Measurements from ENCODE around the gene MFAP3. TPM values are rescaled to one million over a fixed set of nuclear protein-coding genes. Genes with fewer than 3 reads are reported as not detected.
"Not testable (repeated sequence)": the region's sequence is repeated elsewhere in the genome, so short reads cannot be mapped to it uniquely, and the experiment has no call there.

Gene MFAP3
- total and polyA plus RNA-seq, 2 experiments from 2014 or later: 20.5 to 88.8 TPM

DNA sequence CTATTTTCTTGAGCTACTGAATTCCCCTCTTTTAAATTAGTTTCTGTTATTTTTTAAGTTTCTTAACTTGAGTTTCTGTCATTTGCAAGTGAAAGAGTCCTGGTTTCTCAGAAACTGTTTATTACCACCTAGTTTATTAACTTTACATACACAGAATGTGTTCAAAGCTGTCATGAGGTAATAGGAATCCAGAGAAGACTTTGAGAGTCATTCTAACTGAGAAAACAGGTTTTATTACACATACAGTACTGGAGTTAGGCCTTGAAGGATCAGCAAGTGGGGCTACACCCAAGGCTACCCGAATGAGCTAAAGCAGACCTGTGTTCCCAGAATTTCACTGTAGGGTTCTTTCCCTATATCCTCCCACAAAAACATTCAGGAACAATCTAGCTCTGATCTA lies 33.1 kb upstream of the MFAP3 start:
- no peak for DNase-seq
- H3F3A ChIP-seq (ENCODE audit: insufficient read depth): 0 out of 2 replicates have a peak, but pooled peaks cover 4% of the 10 kb centered on the region
- H3K27me3 ChIP-seq (replicated peaks; ENCODE audit: insufficient read depth): no peaks in the 10 kb centered on the region
- 93 to 96% methylated on average over 1 of the region's 1 CpG for WGBS, 2 experiments (ENCODE audit: low coverage in 1 of 2, low lambda C conversion rate in 2 of 2, missing lambda C conversion rate in 2 of 2)
- H3K9me3 ChIP-seq (ENCODE audit: low read depth): no peaks in the 10 kb centered on the region
- no peak overlapping the region for H2AFZ ChIP-seq
- no peaks in the 10 kb centered on the region for H3K9me2 ChIP-seq (ENCODE audit: insufficient read depth)
- in situ Hi-C loops (cut with MboI): no loop called here
- 0 out of 2 replicates have a peak, but pooled peaks cover 3% of the 10 kb centered on the region for H3K4me1 ChIP-seq (ENCODE audit: insufficient read depth)
- TF ChIP-seq EZH2phosphoT487 (IDR thresholded peaks at IDR 0.05; ENCODE audit: insufficient read depth, low read depth): no peak
- TF ChIP-seq EZH2 (IDR thresholded peaks at IDR 0.05; ENCODE audit: insufficient read depth, poor library complexity, severe bottlenecking): no peak
- no peaks in the 10 kb centered on the region for H4K20me1 ChIP-seq (ENCODE audit: insufficient read depth)
- peaks cover 14% of the 10 kb centered on the region for H3K36me3 ChIP-seq (ENCODE audit: low read depth)
- H3K79me2 ChIP-seq (ENCODE audit: insufficient read depth): no peaks in the 10 kb centered on the region
- no peak overlapping the region for H3K9ac ChIP-seq
- H3K4me3 ChIP-seq: no peak overlapping the region
- no peak overlapping the region for H3K4me2 ChIP-seq (ENCODE audit: unreplicated experiment)
- H3K27ac ChIP-seq: no peak overlapping the region

DNA sequence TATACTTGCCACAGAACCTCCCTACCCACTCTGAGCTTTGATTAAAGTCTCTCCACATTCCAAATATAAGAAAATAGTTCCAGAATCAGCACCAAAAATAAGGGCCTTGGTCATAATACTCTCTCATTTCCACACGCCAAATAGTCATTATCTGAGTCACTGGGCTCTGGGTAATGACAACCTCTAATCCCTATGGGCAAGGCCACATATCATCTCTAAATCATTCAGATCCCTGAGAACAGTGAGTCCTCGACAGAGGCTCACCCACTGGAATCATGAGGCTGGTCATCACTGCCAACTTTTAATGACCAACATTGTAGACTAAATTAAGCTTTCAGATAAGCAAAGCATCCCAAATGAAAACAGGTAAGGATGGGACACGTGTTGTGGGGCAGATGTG lies 28.1 kb upstream of the MFAP3 start:
- Histone ChIP-seq H3K9me3 (ENCODE audit: low read depth) (no peaks in the 10 kb centered on the region), H3K27me3 (replicated peaks; ENCODE audit: insufficient read depth) (no peaks in the 10 kb centered on the region), H2AFZ (no peak overlapping the region), H3K9ac (no peak overlapping the region), H3K27ac (no peak overlapping the region), H3K4me2 (ENCODE audit: unreplicated experiment) (no peak overlapping the region), H3K79me2 (ENCODE audit: insufficient read depth) (no peaks in the 10 kb centered on the region), H4K20me1 (ENCODE audit: insufficient read depth) (no peaks in the 10 kb centered on the region), H3K9me2 (ENCODE audit: insufficient read depth) (no peaks in the 10 kb centered on the region), H3K36me3 (ENCODE audit: low read depth) (peaks cover 4% of the 10 kb centered on the region; the same call in 1 of the 2 replicates), H3K4me3 (no peak overlapping the region), H3F3A (ENCODE audit: insufficient read depth) (no peaks in the 10 kb centered on the region), H3K4me1 (ENCODE audit: insufficient read depth) (no peaks in the 10 kb centered on the region)
- 16 to 30% methylated on average over 3 of the region's 3 CpGs for WGBS, 2 experiments (ENCODE audit: low coverage in 1 of 2, low lambda C conversion rate in 2 of 2, missing lambda C conversion rate in 2 of 2)
- TF ChIP-seq EZH2 (IDR thresholded peaks at IDR 0.05; ENCODE audit: insufficient read depth, poor library complexity, severe bottlenecking) (no peak), EZH2phosphoT487 (IDR thresholded peaks at IDR 0.05; ENCODE audit: insufficient read depth, low read depth) (no peak)
- peak; percentile 34 for DNase-seq
- in situ Hi-C loops (cut with MboI): no loop called here

DNA sequence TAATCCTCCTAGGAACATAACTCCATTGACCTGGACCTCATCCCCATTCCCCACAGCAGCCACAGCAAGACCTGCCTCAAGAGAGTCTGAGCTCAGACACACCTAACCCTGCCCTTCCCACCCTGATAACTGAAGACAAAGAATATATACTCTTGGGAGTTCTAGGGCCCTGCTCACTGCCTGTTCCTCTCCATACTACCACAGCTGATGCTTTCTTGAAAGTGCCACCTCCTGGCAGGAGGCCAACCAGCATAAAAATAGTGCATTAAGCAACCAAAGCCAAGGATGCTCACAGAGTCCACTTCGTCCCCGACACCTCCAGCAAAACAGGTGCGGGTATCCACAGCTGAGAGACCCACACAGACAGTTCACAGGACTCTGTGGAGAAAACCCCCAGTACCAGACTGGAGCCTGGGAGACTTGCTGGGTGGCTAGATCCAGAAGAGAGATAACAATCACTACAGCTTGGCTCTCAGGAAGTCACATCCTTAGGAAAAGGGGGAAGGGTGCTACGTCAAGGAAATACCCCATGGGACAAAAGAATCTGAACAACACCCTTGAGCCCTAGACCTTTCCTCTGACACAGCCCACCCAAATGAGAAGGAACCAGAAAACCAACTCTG lies 23.6 kb upstream of the MFAP3 start:
- in situ Hi-C loops (cut with MboI): no loop called here
- Histone ChIP-seq H3K4me1 (ENCODE audit: insufficient read depth) (no peaks in the 10 kb centered on the region), H3K4me3 (no peak overlapping the region), H3K79me2 (ENCODE audit: insufficient read depth) (peaks cover 17% of the 10 kb centered on the region; the same call in 1 of the 2 replicates), H2AFZ (no peak overlapping the region), H3K9me2 (ENCODE audit: insufficient read depth) (no peaks in the 10 kb centered on the region), H3K27me3 (replicated peaks; ENCODE audit: insufficient read depth) (no peaks in the 10 kb centered on the region), H4K20me1 (ENCODE audit: insufficient read depth) (0 out of 2 replicates have a peak, but pooled peaks cover 5% of the 10 kb centered on the region), H3F3A (ENCODE audit: insufficient read depth) (no peaks in the 10 kb centered on the region), H3K27ac (no peak overlapping the region), H3K36me3 (ENCODE audit: low read depth) (peaks cover 4% of the 10 kb centered on the region; the same call in 1 of the 2 replicates), H3K9me3 (ENCODE audit: low read depth) (no peaks in the 10 kb centered on the region), H3K9ac (no peak overlapping the region), H3K4me2 (ENCODE audit: unreplicated experiment) (no peak overlapping the region)
- no peak for DNase-seq
- no peak for TF ChIP-seq EZH2phosphoT487 (IDR thresholded peaks at IDR 0.05; ENCODE audit: insufficient read depth, low read depth)
- TF ChIP-seq EZH2 (IDR thresholded peaks at IDR 0.05; ENCODE audit: insufficient read depth, poor library complexity, severe bottlenecking): no peak
- 88 to 96% methylated on average over 4 of the region's 4 CpGs for whole genome bisulfite sequencing, 2 experiments (ENCODE audit: low coverage in 1 of 2, low lambda C conversion rate in 2 of 2, missing lambda C conversion rate in 2 of 2)

DNA sequence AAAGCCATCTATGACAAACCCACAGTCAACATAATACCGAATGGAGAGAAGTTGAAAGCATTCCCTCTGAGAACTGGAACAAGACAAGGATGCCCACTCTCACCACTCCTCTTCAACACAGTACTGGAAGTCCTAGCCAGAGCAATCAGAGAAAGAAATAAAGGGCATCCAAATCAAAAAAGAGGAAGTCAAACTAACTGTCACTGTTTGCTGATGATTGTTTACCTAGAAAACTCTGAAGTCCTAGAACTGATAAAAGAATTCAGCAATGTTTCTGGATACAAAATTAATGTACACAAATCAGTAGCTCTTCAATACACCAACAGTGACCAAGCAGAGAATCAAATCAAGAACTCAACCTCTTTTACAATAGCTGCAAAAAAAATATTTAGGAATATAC lies 19.8 kb upstream of the MFAP3 start:
- WGBS, 2 experiments (ENCODE audit: low coverage in 1 of 2, low lambda C conversion rate in 2 of 2, missing lambda C conversion rate in 2 of 2): 87 to 95% methylated on average over 1 of the region's 1 CpG
- H3K36me3 ChIP-seq (ENCODE audit: low read depth); H3K9me3 ChIP-seq (ENCODE audit: low read depth); H3K27ac ChIP-seq; H3K9ac ChIP-seq; DNase-seq; in situ Hi-C loops (cut with MboI); H3F3A ChIP-seq (ENCODE audit: insufficient read depth); H2AFZ ChIP-seq; H3K9me2 ChIP-seq (ENCODE audit: insufficient read depth); H3K4me3 ChIP-seq; H3K4me1 ChIP-seq (ENCODE audit: insufficient read depth); H4K20me1 ChIP-seq (ENCODE audit: insufficient read depth); H3K4me2 ChIP-seq (ENCODE audit: unreplicated experiment); H3K27me3 ChIP-seq (replicated peaks; ENCODE audit: insufficient read depth): not testable (repeated sequence)
- H3K79me2 ChIP-seq (ENCODE audit: insufficient read depth): peaks cover 17% of the 10 kb centered on the region; the same call in 1 of the 2 replicates

DNA sequence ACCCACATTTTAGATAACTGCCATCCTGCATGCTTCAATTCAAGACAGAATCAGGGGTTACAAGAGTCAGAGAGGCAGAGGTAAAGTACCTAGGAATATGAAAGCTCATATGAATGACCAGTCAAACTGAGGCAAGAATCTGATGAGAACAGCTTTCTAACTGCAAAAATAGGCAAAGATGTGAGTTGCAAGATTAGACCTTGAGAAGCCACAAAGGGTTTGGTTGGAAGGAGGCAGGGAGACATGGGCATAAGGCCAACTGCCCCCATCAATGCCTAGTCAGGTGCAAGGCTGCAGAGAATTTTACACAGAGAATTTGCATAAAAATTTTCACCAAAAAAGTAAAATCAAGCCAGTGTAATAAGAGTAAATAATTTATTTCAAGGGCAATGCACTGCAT lies 12.8 kb upstream of the MFAP3 start:
- no peak for DNase-seq
- Histone ChIP-seq H3K4me3 (no peak overlapping the region), H3K9ac (no peak overlapping the region)

More for the DNA sequence above, 12.8 kb upstream of the MFAP3 start:
- H3K27ac ChIP-seq: no peak overlapping the region
- H3K36me3 ChIP-seq (ENCODE audit: low read depth): peaks cover 23% of the 10 kb centered on the region; the same call in 1 of the 2 replicates
- H2AFZ ChIP-seq: no peak overlapping the region
- no peaks in the 10 kb centered on the region for H3F3A ChIP-seq (ENCODE audit: insufficient read depth)
- H3K4me2 ChIP-seq (ENCODE audit: unreplicated experiment): no peak overlapping the region
- no peaks in the 10 kb centered on the region for H3K9me2 ChIP-seq (ENCODE audit: insufficient read depth)
- H3K79me2 ChIP-seq (ENCODE audit: insufficient read depth): no peaks in the 10 kb centered on the region
- H3K9me3 ChIP-seq (ENCODE audit: low read depth): no peaks in the 10 kb centered on the region
- no peaks in the 10 kb centered on the region for H3K4me1 ChIP-seq (ENCODE audit: insufficient read depth)
- no peaks in the 10 kb centered on the region for H4K20me1 ChIP-seq (ENCODE audit: insufficient read depth)
- no peak for TF ChIP-seq EZH2phosphoT487 (IDR thresholded peaks at IDR 0.05; ENCODE audit: insufficient read depth, low read depth)
- TF ChIP-seq EZH2 (IDR thresholded peaks at IDR 0.05; ENCODE audit: insufficient read depth, poor library complexity, severe bottlenecking): no peak
- in situ Hi-C loops (cut with MboI): no loop called here
- no peaks in the 10 kb centered on the region for H3K27me3 ChIP-seq (replicated peaks; ENCODE audit: insufficient read depth)
